ENCODE data around the gene GLYATL1B.
"Not testable (repeated sequence)": the region's sequence is repeated elsewhere in the genome, so short reads cannot be mapped to it uniquely, and the experiment has no call there.

DNA sequence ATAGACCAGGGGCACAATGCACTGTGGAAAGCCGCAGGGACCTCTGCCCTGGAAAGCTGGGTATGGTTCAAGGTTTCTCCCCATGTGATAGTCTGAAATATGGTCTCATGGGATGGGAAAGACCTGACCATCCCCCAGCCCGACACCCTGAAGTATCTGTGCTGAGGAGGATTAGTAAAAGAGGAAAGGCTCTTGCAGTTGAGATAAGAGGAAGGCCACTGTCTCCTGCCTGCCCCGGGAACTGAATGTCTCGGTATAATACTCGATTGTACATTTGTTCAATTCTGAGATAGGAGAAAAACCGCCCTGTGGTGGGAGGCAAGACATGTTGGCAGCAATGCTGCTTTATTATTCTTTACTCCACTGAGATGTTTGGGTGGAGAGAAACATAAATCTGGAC, 50.4 kb downstream of the GLYATL1B start:
- not testable (repeated sequence) for TF ChIP-seq POLR2AphosphoS5, POLR2A (IDR thresholded peaks at IDR 0.05; ENCODE audit: low read depth, low read length)
